CD4-positive, alpha-beta T cell treated with Interferon gamma for 1 hour (primary cell): ENCODE data around the gene SNTA1.
"Not testable (repeated sequence)": the region's sequence is repeated elsewhere in the genome, so short reads cannot be mapped to it uniquely, and the experiment has no call there.

Source experiments
- DNase-seq: peaks from one replicate; pipeline ENCODE4 v3.0.0-alpha.2; 2020

Gene SNTA1

GRCh38 chr20:33465481-33466302, 22.1 kb upstream of the SNTA1 start:
- no peak for DNase-seq

GRCh38 chr20:33464759-33465158, 21.2 kb upstream of the SNTA1 start:
- not testable (repeated sequence) for DNase-seq

- DNase-seq, result no peak
These were observed 20.0 kb upstream of the SNTA1 start for GRCh38 chr20:33463332-33464101.

GRCh38 chr20:33460711-33461110, 17.1 kb upstream of the SNTA1 start:
- no peak for DNase-seq

- DNase-seq, result no peak
These were observed 16.0 kb upstream of the SNTA1 start for GRCh38 chr20:33459599-33459998.

- peak; percentile 74 for DNase-seq
These were observed 13.5 kb upstream of the SNTA1 start for GRCh38 chr20:33456916-33457642.

- no peak for DNase-seq
These were observed 7.3 kb upstream of the SNTA1 start for GRCh38 chr20:33450867-33451266.

- DNase-seq, result no peak
These were observed 2.5 kb upstream of the SNTA1 start for GRCh38 chr20:33445881-33446625.

GRCh38 chr20:33444797-33445560, 1.4 kb upstream of the SNTA1 start:
- DNase-seq, result no peak

- DNase-seq, result no peak
These were observed 504 bp downstream of the SNTA1 start for GRCh38 chr20:33443006-33443511.

- DNase-seq, result no peak
These were observed 1.2 kb downstream of the SNTA1 start for GRCh38 chr20:33442136-33443005.

- DNase-seq, result no peak
These were observed 2.2 kb downstream of the SNTA1 start for GRCh38 chr20:33441142-33441955.

GRCh38 chr20:33440562-33440961, 3.0 kb downstream of the SNTA1 start:
- not testable (repeated sequence) for DNase-seq

- no peak for DNase-seq
These were observed 5.1 kb downstream of the SNTA1 start for GRCh38 chr20:33438481-33438880.

- no peak for DNase-seq
These were observed 6.2 kb downstream of the SNTA1 start for GRCh38 chr20:33437141-33437911.

- DNase-seq, result no peak
These were observed 9.1 kb downstream of the SNTA1 start for GRCh38 chr20:33434434-33434833.

GRCh38 chr20:33433465-33434234, 9.9 kb downstream of the SNTA1 start:
- DNase-seq, result no peak

GRCh38 chr20:33431797-33432381, 11.7 kb downstream of the SNTA1 start:
- no peak for DNase-seq
